Lower lobe of right lung (tissue), 2 donors: ENCODE data around the gene NFYB. TPM values are rescaled to one million over a fixed set of nuclear protein-coding genes. Genes with fewer than 3 reads are reported as not detected.
A peak's percentile ranks its signal among the peaks of the same experiment; 100 is the strongest.

Source experiments
- ATAC-seq, 2 donors: fragments of 200-7000 bp; cut with Tn5 transposase; one replicate each; pipeline ENCODE4 v1.9.1; 2020 to 2022; ENCODE audit warnings: mild to moderate bottlenecking in 2 of 2, moderate library complexity in 2 of 2
- DNase-seq: peaks from one replicate; pipeline ENCODE4 v3.0.0-alpha.2; 2020
- H3K27ac ChIP-seq: fragments of 200-600 bp; one replicate; pipeline ENCODE4 v1.8.0; 2022
- H3K27me3 ChIP-seq: fragments of 200-600 bp; one replicate; pipeline ENCODE4 v1.8.0; 2022; ENCODE audit warnings: low read depth
- H3K36me3 ChIP-seq: fragments of 200-600 bp; one replicate; pipeline ENCODE4 v1.8.0; 2022; ENCODE audit warnings: mild to moderate bottlenecking
- H3K4me1 ChIP-seq: fragments of 200-600 bp; one replicate; pipeline ENCODE4 v1.8.0; 2022
- H3K4me3 ChIP-seq: fragments of 200-600 bp; one replicate; pipeline ENCODE4 v1.8.0; 2022; ENCODE audit warnings: mild to moderate bottlenecking
- H3K9me3 ChIP-seq: fragments of 200-600 bp; one replicate; pipeline ENCODE4 v1.8.0; 2022
- CTCF ChIP-seq: fragments of 200-600 bp; IDR thresholded peaks from one replicate; pipeline ENCODE4 v1.8.0; 2022; ENCODE audit warnings: antibody characterized with exemption, mild to moderate bottlenecking
- intact Hi-C: fragments of 100-400 bp; cut with DNase I; formaldehyde crosslinking; loops from one replicate; pipeline ENCODE4 v1.11.0; 2022
- total RNA-seq: library from RNA; stranded (reverse); fragmentation: NEBNext Ultra II Directional; extraction: Animal tissue kit (Norgen Biotek cat#: 25700); gene quantifications from one replicate; pipeline ENCODE4 v1.2.1, GENCODE V29; 2021
- donor health status: DM: no; HTN: yes; CAD: no; lungs with severe emphysema.

NFYB gene
- total RNA-seq, 1 donor from 2014 or later, result 31.2 TPM

- Histone ChIP-seq H3K27ac (no peak overlapping the region), H3K36me3 (peaks cover 26% of the 10 kb centered on the region), H3K4me1 (peaks cover 79% of the 10 kb centered on the region), H3K4me3 (no peak overlapping the region), H3K9me3 (no peaks in the 10 kb centered on the region), H3K27me3 (no peaks in the 10 kb centered on the region)
- ATAC-seq (no peak), DNase-seq (no peak)
- intact Hi-C loops, result no loop called here
- no peak for TF ChIP-seq CTCF
These were observed 4.1 kb downstream of the NFYB start for GRCh38 chr12:104133866-104134265.

GRCh38 chr12:104133321-104133720 is 4.7 kb downstream of the NFYB start:
- intact Hi-C loops, result no loop called here
- Histone ChIP-seq H3K36me3 (peaks cover 27% of the 10 kb centered on the region), H3K27me3 (no peaks in the 10 kb centered on the region), H3K4me1 (peaks cover 73% of the 10 kb centered on the region), H3K27ac (peak overlapping the region; percentile 39), H3K9me3 (no peaks in the 10 kb centered on the region), H3K4me3 (no peak overlapping the region)
- no peak for DNase-seq
- no peak for ATAC-seq
- no peak for TF ChIP-seq CTCF

- TF ChIP-seq CTCF, result no peak
- H3K27ac ChIP-seq, result peak overlapping the region; percentile 26
These were observed 5.6 kb downstream of the NFYB start for GRCh38 chr12:104132351-104132956.

GRCh38 chr12:104131609-104132008 is 6.4 kb downstream of the NFYB start:
- TF ChIP-seq CTCF, result no peak
- ATAC-seq, result peak in 1 of 2 donors; percentile 53
- H3K4me3 ChIP-seq, result no peak overlapping the region
- no peak for DNase-seq
- peaks cover 44% of the 10 kb centered on the region for H3K36me3 ChIP-seq
- peaks cover 70% of the 10 kb centered on the region for H3K4me1 ChIP-seq
- no peaks in the 10 kb centered on the region for H3K27me3 ChIP-seq
- no peaks in the 10 kb centered on the region for H3K9me3 ChIP-seq
- intact Hi-C loops, result no loop called here
- H3K27ac ChIP-seq, result peak overlapping the region; percentile 26

More at GRCh38 chr12:104132351-104132956, 5.6 kb downstream of the NFYB start:
- Histone ChIP-seq H3K27me3 (no peaks in the 10 kb centered on the region), H3K4me1 (peaks cover 73% of the 10 kb centered on the region), H3K36me3 (peaks cover 36% of the 10 kb centered on the region), H3K9me3 (no peaks in the 10 kb centered on the region), H3K4me3 (no peak overlapping the region)
- intact Hi-C loops, result no loop called here
- ATAC-seq (peak in 1 of 2 donors; percentile 66), DNase-seq (no peak)

GRCh38 chr12:104130760-104131159 is 7.2 kb downstream of the NFYB start:
- Histone ChIP-seq H3K4me3 (no peak overlapping the region), H3K27me3 (no peaks in the 10 kb centered on the region), H3K36me3 (peaks cover 53% of the 10 kb centered on the region), H3K9me3 (no peaks in the 10 kb centered on the region), H3K4me1 (peaks cover 61% of the 10 kb centered on the region), H3K27ac (peak overlapping the region; percentile 25)
- no peak for TF ChIP-seq CTCF
- intact Hi-C loops, result no loop called here
- no peak for DNase-seq
- ATAC-seq, result peak in 1 of 2 donors; percentile 78
